ENCODE measurements around the gene GOLT1A. TPM values are rescaled to one million over a fixed set of nuclear protein-coding genes. Genes with fewer than 3 reads are reported as not detected.

Gene GOLT1A
- total RNA-seq, 4 donors from 2014 or later = 1.1 to 1.3 TPM; not detected in 2

GRCh38 chr1:204250428-204251030 lies 36.7 kb upstream of the GOLT1A start:
- ATAC-seq = peak; percentile 30 to 65
- no peak overlapping the region for H3K4me3 ChIP-seq
- in situ Hi-C loops (cut with MboI; ENCODE audit: low sequenced_read_pairs in 4 of 4) = no loop called here
- no peaks in the 10 kb centered on the region for H3K9me3 ChIP-seq
- H3K36me3 ChIP-seq = no peaks in the 10 kb centered on the region
- intact Hi-C loops (cut with DNase I; ENCODE audit: low total_unique reads) = no loop called here
- peaks cover 0 to 13% of the 10 kb centered on the region in 2 donors for H3K4me1 ChIP-seq
- no peaks in the 10 kb centered on the region for H3K27me3 ChIP-seq
- peak in 1 of 2 donors; percentile 37 for DNase-seq
- TF ChIP-seq POLR2A (IDR thresholded peaks at IDR 0.05) (no peak), CTCF (IDR thresholded peaks at IDR 0.05 in 4 of 5, conservative IDR thresholded peaks at IDR 0.05 in 1 of 5) (no peak)
- H3K27ac ChIP-seq = no peak overlapping the region

- H3K36me3 ChIP-seq = no peaks in the 10 kb centered on the region
- no peak for ATAC-seq
- TF ChIP-seq POLR2A (IDR thresholded peaks at IDR 0.05) (no peak), CTCF (IDR thresholded peaks at IDR 0.05 in 4 of 5, conservative IDR thresholded peaks at IDR 0.05 in 1 of 5) (no peak)
- peaks cover 0 to 13% of the 10 kb centered on the region in 2 donors for H3K4me1 ChIP-seq
- no peak overlapping the region for H3K27ac ChIP-seq
- no peaks in the 10 kb centered on the region for H3K27me3 ChIP-seq
- intact Hi-C loops (cut with DNase I; ENCODE audit: low total_unique reads) (no loop called here), in situ Hi-C loops (cut with MboI; ENCODE audit: low sequenced_read_pairs in 4 of 4) (no loop called here)
- H3K9me3 ChIP-seq = no peaks in the 10 kb centered on the region
- no peak overlapping the region for H3K4me3 ChIP-seq
- DNase-seq = no peak
Measured at GRCh38 chr1:204249736-204250427, 36.1 kb upstream of the GOLT1A start.

GRCh38 chr1:204248954-204249353 lies 35.2 kb upstream of the GOLT1A start:
- Histone ChIP-seq H3K27me3 (no peaks in the 10 kb centered on the region), H3K4me3 (no peak overlapping the region), H3K36me3 (no peaks in the 10 kb centered on the region), H3K9me3 (no peaks in the 10 kb centered on the region), H3K4me1 (peaks cover 0 to 8% of the 10 kb centered on the region in 2 donors), H3K27ac (no peak overlapping the region)
- DNase-seq = no peak
- in situ Hi-C loops (cut with MboI; ENCODE audit: low sequenced_read_pairs in 4 of 4) = no loop called here
- ATAC-seq = no peak
- TF ChIP-seq CTCF (IDR thresholded peaks at IDR 0.05 in 4 of 5, conservative IDR thresholded peaks at IDR 0.05 in 1 of 5) (no peak), POLR2A (IDR thresholded peaks at IDR 0.05) (no peak)
- intact Hi-C loops (cut with DNase I; ENCODE audit: low total_unique reads) = no loop called here

- no peaks in the 10 kb centered on the region for H3K9me3 ChIP-seq
- no peak overlapping the region for H3K4me3 ChIP-seq
- TF ChIP-seq CTCF (IDR thresholded peaks at IDR 0.05 in 4 of 5, conservative IDR thresholded peaks at IDR 0.05 in 1 of 5) (no peak), POLR2A (IDR thresholded peaks at IDR 0.05) (no peak)
- no peak overlapping the region for H3K27ac ChIP-seq
- no peaks in the 10 kb centered on the region for H3K27me3 ChIP-seq
- no peak for DNase-seq
- intact Hi-C loops (cut with DNase I; ENCODE audit: low total_unique reads) = no loop called here
- no peak for ATAC-seq
- in situ Hi-C loops (cut with MboI; ENCODE audit: low sequenced_read_pairs in 4 of 4) = no loop called here
- peaks cover 0 to 4% of the 10 kb centered on the region in 2 donors for H3K4me1 ChIP-seq
- H3K36me3 ChIP-seq = no peaks in the 10 kb centered on the region
Measured at GRCh38 chr1:204246876-204247275, 33.1 kb upstream of the GOLT1A start.
